HepG2 (cell line): ENCODE data around the gene GFRA3. TPM values are rescaled to one million over a fixed set of nuclear protein-coding genes. Genes with fewer than 3 reads are reported as not detected.

Source experiments
- GFI1 ChIP-seq: sonication (generic); formaldehyde crosslinking; IDR thresholded peaks from 2 replicates; pipeline ENCODE4 v1.5.0; 2020; ENCODE audit warnings: missing genetic modification reagents, mild to moderate bottlenecking, borderline replicate concordance
- HNF4A ChIP-seq: sonication (generic); formaldehyde crosslinking; IDR thresholded peaks from 2 replicates; pipeline ENCODE4 v1.4.0; 2020; ENCODE audit warnings: missing genetic modification reagents
- HNRNPH1 ChIP-seq: fragments of 200-400 bp; formaldehyde crosslinking; optimal IDR thresholded peaks from 2 replicates; pipeline ENCODE3; 2017; ENCODE audit warnings: mild to moderate bottlenecking, low read depth, low read length
- HOXA7 ChIP-seq: sonication (generic); formaldehyde crosslinking; IDR thresholded peaks from 2 replicates; pipeline ENCODE4 v1.8.1; 2022; ENCODE audit warnings: mild to moderate bottlenecking, missing genetic modification reagents, moderate library complexity
- KAT2B ChIP-seq: fragments of 150-350 bp; IDR thresholded peaks from 2 replicates; pipeline ENCODE4 v1.6.1; 2014; ENCODE audit warnings: low read depth, low read length, borderline replicate concordance
- LCORL ChIP-seq, 2 experiments: fragments of 450-650 bp in 1 of 2; sonication (generic) in 1 of 2; formaldehyde crosslinking in 1 of 2; IDR thresholded peaks; 2 replicates each; pipeline versions ENCODE4 v1.5.0 to v1.6.1; 2017 to 2020; ENCODE audit warnings: antibody characterized with exemption in 1 of 2, missing genetic modification reagents in 1 of 2
- NCOA2 ChIP-seq: sonication (generic); formaldehyde crosslinking; IDR thresholded peaks from 2 replicates; pipeline ENCODE4 v1.8.0; 2022; ENCODE audit warnings: inconsistent platforms
- PHB2 ChIP-seq: fragments of 450-650 bp; IDR thresholded peaks from 2 replicates; pipeline ENCODE4 v1.6.1; 2018; ENCODE audit not compliant: partially characterized antibody
- SALL1 ChIP-seq: sonication (generic); formaldehyde crosslinking; IDR thresholded peaks from 2 replicates; pipeline ENCODE4 v1.8.0; 2022; ENCODE audit warnings: mild to moderate bottlenecking, missing genetic modification reagents
- SRF ChIP-seq: IDR thresholded peaks from 2 replicates; pipeline ENCODE4 v1.6.1; 2011; ENCODE audit warnings: mild to moderate bottlenecking, low read depth, low read length, moderate library complexity
- SRSF9 ChIP-seq: fragments of 200-400 bp; formaldehyde crosslinking; IDR thresholded peaks from 2 replicates; pipeline ENCODE4 v1.6.1; 2018; ENCODE audit warnings: borderline replicate concordance, mild to moderate bottlenecking, low read depth, low read length; ENCODE audit not compliant: insufficient read depth, poor library complexity, severe bottlenecking
- ZNF143 ChIP-seq: sonication (generic); formaldehyde crosslinking; IDR thresholded peaks from 2 replicates; pipeline ENCODE4 v1.4.0; 2020; ENCODE audit warnings: missing genetic modification reagents
- ZNF292 ChIP-seq: sonication (generic); formaldehyde crosslinking; IDR thresholded peaks from 2 replicates; pipeline ENCODE4 v1.8.1; 2022; ENCODE audit warnings: mild to moderate bottlenecking, low read depth, missing genetic modification reagents, borderline replicate concordance
- ZNF564 ChIP-seq: sonication (generic); formaldehyde crosslinking; IDR thresholded peaks from 2 replicates; pipeline ENCODE4 v1.8.1; 2023; ENCODE audit warnings: mild to moderate bottlenecking, missing genetic modification reagents
- ZNF674 ChIP-seq: sonication (generic); formaldehyde crosslinking; IDR thresholded peaks from 2 replicates; pipeline ENCODE4 v1.5.0; 2020; ENCODE audit warnings: low read depth, mild to moderate bottlenecking, missing genetic modification reagents
- ZNF766 ChIP-seq: sonication (generic); formaldehyde crosslinking; IDR thresholded peaks from 2 replicates; pipeline ENCODE4 v1.5.0; 2020; ENCODE audit warnings: missing genetic modification reagents, borderline replicate concordance
- ZNF780A ChIP-seq: sonication (generic); formaldehyde crosslinking; IDR thresholded peaks from 2 replicates; pipeline ENCODE4 v1.8.0; 2022; ENCODE audit warnings: mild to moderate bottlenecking, missing genetic modification reagents, moderate library complexity
- ZSCAN25 ChIP-seq: sonication (generic); formaldehyde crosslinking; IDR thresholded peaks from 2 replicates; pipeline ENCODE4 v1.8.0; 2022; ENCODE audit warnings: mild to moderate bottlenecking, missing genetic modification reagents
- polyA plus RNA-seq, 8 experiments: library from polyadenylated mRNA; depleted of rRNA in 3 of 8; stranded (reverse) in 7 of 8; unstranded in 1 of 8; fragments of >200 nt; fragmentation: Illumina TruSeq in 4 of 8; extraction: Trizol in 4 of 8; gene quantifications; 2 replicates each; pipeline versions ENCODE4 v1.2.1 to v1.2.3, GENCODE V29; 2011 to 2016; ENCODE audit warnings: low read depth in 4 of 8, missing spikeins in 1 of 8, mixed read lengths in 1 of 8; ENCODE audit not compliant: insufficient read depth in 1 of 8
- total RNA-seq, 5 experiments: library from RNA; depleted of rRNA; stranded (reverse); fragments of >200 nt; fragmentation: Illumina TruSeq; extraction: Trizol; gene quantifications; 2 replicates each; pipeline ENCODE4 v1.2.3, GENCODE V29; 2016; ENCODE audit warnings: low read depth in 1 of 5
- TF ChIP-seq, protein P1 (sequence below): sonication (generic); formaldehyde crosslinking; IDR thresholded peaks from 2 replicates; pipeline ENCODE4 v1.5.0; 2020; ENCODE audit warnings: mild to moderate bottlenecking, missing genetic modification reagents, borderline replicate concordance
- TF ChIP-seq, protein P2 (sequence below): sonication (generic); formaldehyde crosslinking; IDR thresholded peaks from 2 replicates; pipeline ENCODE4 v1.5.0; 2020; ENCODE audit warnings: mild to moderate bottlenecking, missing genetic modification reagents
- TF ChIP-seq, protein P3 (sequence below): sonication (generic); formaldehyde crosslinking; IDR thresholded peaks from 2 replicates; pipeline ENCODE4 v1.4.0; 2020; ENCODE audit warnings: mild to moderate bottlenecking, missing genetic modification reagents
- TF ChIP-seq, protein P4 (sequence below): sonication (generic); formaldehyde crosslinking; IDR thresholded peaks from 2 replicates; pipeline ENCODE4 v1.5.0; 2020; ENCODE audit warnings: mild to moderate bottlenecking, low read depth, missing genetic modification reagents, borderline replicate concordance

Gene GFRA3
- total and polyA plus RNA-seq, 2 of the 13 experiments (the other 11 are each of a cell fraction or from before 2014, with no cell fraction given): 0.27 to 0.30 TPM

DNA sequence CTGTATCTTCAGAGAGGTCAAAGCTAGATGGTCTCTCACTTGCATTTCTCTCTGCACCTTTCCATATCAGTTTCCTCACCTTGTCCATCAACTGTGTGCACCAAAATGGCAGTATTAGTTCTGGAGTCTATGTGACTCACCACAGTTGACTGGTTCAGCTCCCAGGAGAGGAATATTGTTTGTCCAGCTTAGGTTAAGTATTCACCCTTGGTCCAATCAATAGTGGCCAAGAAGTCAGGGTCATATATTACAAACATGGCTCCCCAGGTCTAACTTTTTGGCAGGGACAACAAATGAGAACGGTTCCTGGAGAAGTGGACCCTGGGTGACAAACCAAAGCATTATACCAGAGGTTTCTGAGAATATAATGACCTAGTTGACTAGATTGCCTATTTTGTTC, 36.4 kb downstream of the GFRA3 start (continued):
- TF ChIP-seq, protein P1, sequence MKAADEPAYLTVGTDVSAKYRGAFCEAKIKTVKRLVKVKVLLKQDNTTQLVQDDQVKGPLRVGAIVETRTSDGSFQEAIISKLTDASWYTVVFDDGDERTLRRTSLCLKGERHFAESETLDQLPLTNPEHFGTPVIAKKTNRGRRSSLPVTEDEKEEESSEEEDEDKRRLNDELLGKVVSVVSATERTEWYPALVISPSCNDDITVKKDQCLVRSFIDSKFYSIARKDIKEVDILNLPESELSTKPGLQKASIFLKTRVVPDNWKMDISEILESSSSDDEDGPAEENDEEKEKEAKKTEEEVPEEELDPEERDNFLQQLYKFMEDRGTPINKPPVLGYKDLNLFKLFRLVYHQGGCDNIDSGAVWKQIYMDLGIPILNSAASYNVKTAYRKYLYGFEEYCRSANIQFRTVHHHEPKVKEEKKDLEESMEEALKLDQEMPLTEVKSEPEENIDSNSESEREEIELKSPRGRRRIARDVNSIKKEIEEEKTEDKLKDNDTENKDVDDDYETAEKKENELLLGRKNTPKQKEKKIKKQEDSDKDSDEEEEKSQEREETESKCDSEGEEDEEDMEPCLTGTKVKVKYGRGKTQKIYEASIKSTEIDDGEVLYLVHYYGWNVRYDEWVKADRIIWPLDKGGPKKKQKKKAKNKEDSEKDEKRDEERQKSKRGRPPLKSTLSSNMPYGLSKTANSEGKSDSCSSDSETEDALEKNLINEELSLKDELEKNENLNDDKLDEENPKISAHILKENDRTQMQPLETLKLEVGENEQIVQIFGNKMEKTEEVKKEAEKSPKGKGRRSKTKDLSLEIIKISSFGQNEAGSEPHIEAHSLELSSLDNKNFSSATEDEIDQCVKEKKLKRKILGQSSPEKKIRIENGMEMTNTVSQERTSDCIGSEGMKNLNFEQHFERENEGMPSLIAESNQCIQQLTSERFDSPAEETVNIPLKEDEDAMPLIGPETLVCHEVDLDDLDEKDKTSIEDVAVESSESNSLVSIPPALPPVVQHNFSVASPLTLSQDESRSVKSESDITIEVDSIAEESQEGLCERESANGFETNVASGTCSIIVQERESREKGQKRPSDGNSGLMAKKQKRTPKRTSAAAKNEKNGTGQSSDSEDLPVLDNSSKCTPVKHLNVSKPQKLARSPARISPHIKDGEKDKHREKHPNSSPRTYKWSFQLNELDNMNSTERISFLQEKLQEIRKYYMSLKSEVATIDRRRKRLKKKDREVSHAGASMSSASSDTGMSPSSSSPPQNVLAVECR (CRISPR knock-in tag): no peak
- TF ChIP-seq, protein P2, sequence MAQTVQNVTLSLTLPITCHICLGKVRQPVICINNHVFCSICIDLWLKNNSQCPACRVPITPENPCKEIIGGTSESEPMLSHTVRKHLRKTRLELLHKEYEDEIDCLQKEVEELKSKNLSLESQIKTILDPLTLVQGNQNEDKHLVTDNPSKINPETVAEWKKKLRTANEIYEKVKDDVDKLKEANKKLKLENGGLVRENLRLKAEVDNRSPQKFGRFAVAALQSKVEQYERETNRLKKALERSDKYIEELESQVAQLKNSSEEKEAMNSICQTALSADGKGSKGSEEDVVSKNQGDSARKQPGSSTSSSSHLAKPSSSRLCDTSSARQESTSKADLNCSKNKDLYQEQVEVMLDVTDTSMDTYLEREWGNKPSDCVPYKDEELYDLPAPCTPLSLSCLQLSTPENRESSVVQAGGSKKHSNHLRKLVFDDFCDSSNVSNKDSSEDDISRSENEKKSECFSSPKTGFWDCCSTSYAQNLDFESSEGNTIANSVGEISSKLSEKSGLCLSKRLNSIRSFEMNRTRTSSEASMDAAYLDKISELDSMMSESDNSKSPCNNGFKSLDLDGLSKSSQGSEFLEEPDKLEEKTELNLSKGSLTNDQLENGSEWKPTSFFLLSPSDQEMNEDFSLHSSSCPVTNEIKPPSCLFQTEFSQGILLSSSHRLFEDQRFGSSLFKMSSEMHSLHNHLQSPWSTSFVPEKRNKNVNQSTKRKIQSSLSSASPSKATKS: no peak
- TF ChIP-seq ZNF143 (CRISPR knock-in tag): no peak
- TF ChIP-seq NCOA2 (CRISPR knock-in tag): peak; percentile 32; the same call in 1 of the 2 replicates
- TF ChIP-seq LCORL (IDR thresholded peaks at IDR 0.05): no peak
- peak; percentile 71; the same call in 1 of the 2 replicates for TF ChIP-seq LCORL (CRISPR knock-in tag; IDR thresholded peaks at IDR 0.05)
- TF ChIP-seq ZNF292: no peak
- TF ChIP-seq SALL1 (CRISPR knock-in tag): peak; percentile 45; the same call in 1 of the 2 replicates
- no peak for TF ChIP-seq KAT2B
- no peak for TF ChIP-seq SRF
- TF ChIP-seq, protein P3, sequence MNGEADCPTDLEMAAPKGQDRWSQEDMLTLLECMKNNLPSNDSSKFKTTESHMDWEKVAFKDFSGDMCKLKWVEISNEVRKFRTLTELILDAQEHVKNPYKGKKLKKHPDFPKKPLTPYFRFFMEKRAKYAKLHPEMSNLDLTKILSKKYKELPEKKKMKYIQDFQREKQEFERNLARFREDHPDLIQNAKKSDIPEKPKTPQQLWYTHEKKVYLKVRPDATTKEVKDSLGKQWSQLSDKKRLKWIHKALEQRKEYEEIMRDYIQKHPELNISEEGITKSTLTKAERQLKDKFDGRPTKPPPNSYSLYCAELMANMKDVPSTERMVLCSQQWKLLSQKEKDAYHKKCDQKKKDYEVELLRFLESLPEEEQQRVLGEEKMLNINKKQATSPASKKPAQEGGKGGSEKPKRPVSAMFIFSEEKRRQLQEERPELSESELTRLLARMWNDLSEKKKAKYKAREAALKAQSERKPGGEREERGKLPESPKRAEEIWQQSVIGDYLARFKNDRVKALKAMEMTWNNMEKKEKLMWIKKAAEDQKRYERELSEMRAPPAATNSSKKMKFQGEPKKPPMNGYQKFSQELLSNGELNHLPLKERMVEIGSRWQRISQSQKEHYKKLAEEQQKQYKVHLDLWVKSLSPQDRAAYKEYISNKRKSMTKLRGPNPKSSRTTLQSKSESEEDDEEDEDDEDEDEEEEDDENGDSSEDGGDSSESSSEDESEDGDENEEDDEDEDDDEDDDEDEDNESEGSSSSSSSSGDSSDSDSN (CRISPR knock-in tag): no peak
- no peak for TF ChIP-seq GFI1 (CRISPR knock-in tag)
- TF ChIP-seq ZNF780A (CRISPR knock-in tag): no peak
- TF ChIP-seq, protein P4, sequence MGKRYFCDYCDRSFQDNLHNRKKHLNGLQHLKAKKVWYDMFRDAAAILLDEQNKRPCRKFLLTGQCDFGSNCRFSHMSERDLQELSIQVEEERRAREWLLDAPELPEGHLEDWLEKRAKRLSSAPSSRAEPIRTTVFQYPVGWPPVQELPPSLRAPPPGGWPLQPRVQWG (CRISPR knock-in tag): no peak
- TF ChIP-seq ZSCAN25 (CRISPR knock-in tag): no peak
- no peak for TF ChIP-seq ZNF766 (CRISPR knock-in tag)
- TF ChIP-seq HNF4A: peak; percentile 80
- TF ChIP-seq ZNF674 (CRISPR knock-in tag): no peak
- TF ChIP-seq HNRNPH1: no peak
- no peak for TF ChIP-seq ZNF564 (CRISPR knock-in tag)
- no peak for TF ChIP-seq HOXA7 (CRISPR knock-in tag)
- TF ChIP-seq SRSF9: no peak
- no peak for TF ChIP-seq PHB2
